Measurements from ENCODE around the gene PPM1A. TPM values are rescaled to one million over a fixed set of nuclear protein-coding genes. Genes with fewer than 3 reads are reported as not detected.

PPM1A gene
- total RNA-seq, 4 donors from 2014 or later = 47.7 to 68.2 (median 53.5) TPM

DNA sequence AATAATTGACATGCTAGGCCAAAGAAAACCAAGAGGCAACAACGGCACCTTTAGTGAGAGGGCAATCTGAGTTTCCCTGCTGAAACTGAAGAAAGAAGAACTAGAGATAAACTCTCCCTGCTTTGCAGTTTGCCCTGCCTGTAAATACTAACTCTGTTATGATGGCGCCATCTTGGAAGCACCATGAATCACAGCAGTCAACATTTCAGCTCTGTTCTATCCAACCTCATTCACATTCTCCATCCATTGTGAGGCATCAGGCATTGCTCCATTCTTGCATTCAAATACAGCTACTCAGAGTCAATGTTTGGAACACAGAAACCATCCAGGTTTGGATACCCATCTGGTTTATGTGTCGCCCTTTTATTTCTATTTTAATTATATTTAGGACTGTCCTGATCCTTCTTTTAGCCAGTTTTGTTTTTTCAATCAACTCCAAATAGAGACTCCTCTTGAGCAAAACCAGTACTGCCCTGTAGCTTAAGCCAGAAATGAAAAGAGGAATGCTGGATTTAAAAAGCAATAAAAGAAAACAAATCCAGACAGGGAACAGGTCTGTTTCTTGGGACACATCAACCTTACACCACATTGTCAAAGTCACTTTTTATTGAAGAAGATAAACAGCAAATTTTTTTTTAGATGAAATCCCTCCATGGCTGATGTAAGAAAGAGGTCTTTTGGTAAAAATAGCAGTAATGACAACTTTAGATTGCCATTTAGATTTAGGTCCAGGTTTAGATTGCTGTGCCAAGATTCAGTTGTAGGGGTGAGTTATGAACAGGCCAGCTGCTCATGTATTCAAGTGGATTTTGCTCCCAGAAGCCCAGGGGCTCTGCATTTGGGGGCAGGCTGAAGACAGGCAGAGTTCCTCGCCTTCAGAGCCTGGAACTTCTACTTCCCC lies 33.3 kb upstream of the PPM1A start:
- TF ChIP-seq CTCF (IDR thresholded peaks at IDR 0.05; ENCODE audit: low read depth) = no peak

DNA sequence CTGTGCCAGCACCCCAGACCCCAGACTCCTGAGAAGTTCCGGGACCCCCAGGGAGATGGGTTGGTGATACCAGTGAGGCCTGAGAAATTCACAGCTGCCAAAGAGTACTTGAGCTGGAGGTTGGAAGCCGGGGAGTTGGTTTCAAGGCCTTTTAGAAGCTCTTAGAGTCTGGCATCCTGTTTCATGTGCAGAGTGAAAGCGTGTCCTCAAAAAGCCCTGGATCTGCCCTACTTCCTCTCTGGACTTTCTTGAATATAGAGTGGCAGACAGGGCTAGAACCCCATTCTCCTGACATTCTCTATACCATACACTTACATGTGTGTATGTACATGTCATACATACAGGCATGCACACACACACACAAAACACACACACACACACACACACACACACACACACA lies 31.3 kb upstream of the PPM1A start:
- TF ChIP-seq CTCF (IDR thresholded peaks at IDR 0.05; ENCODE audit: low read depth) = no peak

DNA sequence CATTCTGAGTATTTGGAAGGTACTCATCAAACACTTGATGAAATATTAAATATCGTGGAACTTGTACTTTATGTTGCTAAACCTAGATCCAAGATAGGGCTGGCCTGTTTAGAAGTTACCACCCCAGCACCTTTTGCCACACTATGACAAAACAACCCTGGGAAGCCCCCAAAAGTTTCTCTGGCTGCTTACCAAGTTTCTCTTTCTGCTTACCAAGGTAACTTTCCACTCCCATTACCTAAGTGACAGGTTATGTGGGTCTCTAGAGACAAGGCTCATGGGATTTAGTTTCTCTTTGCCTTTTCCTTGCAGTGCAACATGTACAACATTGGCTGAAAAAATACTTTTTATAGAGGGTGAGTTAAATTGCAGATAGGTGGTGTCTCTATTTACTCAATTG lies 28.9 kb upstream of the PPM1A start:
- no peak for TF ChIP-seq CTCF (IDR thresholded peaks at IDR 0.05; ENCODE audit: low read depth)

GRCh38 chr14:60220917-60221316 lies 28.1 kb upstream of the PPM1A start:
- TF ChIP-seq CTCF (IDR thresholded peaks at IDR 0.05; ENCODE audit: low read depth) = no peak

DNA sequence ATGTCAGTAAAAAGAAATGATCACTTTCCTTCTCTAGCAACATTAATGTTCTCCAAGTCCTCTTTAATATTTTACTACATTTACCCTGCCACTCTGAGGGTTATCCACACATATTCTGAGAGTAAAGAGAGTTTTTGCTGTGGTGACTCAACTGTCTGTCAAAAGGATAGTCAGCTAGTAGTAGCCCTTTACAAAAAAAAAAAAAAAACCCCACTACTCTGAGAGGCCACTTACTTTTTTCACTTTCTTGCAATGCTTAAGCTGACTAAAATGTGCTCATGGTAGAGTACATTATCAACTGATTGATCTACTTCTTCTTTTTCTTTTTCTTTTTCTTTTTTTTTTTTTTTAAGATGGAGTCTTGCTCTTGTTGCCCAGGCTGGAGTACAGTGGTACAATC lies 27.6 kb upstream of the PPM1A start:
- no peak for TF ChIP-seq CTCF (IDR thresholded peaks at IDR 0.05; ENCODE audit: low read depth)

DNA sequence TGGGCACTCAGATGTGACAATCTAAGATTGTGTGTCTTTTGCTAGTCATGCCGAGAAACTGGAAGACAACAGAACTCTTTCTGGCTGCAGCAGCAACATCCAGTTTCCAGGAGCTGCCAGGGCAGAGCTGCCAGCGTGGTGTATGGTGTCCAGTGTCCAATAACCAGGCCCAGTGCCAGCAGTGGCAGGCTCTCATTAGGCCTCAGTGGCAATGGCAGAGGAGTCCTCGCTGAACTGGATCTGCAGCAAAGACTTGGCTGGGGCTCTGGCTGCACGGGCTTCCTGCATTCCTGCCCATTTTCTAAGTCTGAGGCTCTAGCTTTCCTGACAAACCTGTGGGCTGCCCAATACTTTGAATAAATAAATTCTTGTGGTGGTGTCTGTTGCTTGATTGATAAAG lies 26.2 kb upstream of the PPM1A start:
- no peak for TF ChIP-seq CTCF (IDR thresholded peaks at IDR 0.05; ENCODE audit: low read depth)

DNA sequence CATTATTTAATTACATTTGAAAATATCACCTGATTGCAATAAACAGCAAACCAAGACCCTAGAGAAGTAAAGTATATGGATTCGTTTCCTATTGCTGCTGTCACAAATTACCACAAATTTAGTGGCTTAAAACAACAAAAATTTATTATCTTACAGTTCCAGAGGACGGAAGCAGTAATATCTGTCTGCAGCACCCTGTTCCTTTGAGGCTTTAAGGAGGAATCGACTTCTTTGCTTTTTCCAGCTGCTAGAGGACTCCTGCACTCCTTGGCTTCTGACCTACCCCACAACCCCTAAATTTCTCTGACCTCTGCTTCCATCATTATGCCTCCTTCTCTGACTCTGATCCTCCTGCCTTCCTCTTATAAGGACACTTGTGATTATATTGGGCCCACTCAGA lies 23.8 kb upstream of the PPM1A start:
- TF ChIP-seq CTCF (IDR thresholded peaks at IDR 0.05; ENCODE audit: low read depth) = no peak

Measured in subcutaneous adipose tissue (tissue), 4 donors.